HG03520 (cell line): ENCODE measurements around the gene MARK4.
"Not testable (repeated sequence)": the region's sequence is repeated elsewhere in the genome, so short reads cannot be mapped to it uniquely, and the experiment has no call there.

Experiments used
- ATAC-seq: cut with Tn5 transposase; IDR thresholded peaks from one replicate; pipeline ENCODE4 v1.9.1; 2021; ENCODE audit warnings: mild to moderate bottlenecking, moderate library complexity; ENCODE audit not compliant: unreplicated experiment

MARK4 gene

DNA sequence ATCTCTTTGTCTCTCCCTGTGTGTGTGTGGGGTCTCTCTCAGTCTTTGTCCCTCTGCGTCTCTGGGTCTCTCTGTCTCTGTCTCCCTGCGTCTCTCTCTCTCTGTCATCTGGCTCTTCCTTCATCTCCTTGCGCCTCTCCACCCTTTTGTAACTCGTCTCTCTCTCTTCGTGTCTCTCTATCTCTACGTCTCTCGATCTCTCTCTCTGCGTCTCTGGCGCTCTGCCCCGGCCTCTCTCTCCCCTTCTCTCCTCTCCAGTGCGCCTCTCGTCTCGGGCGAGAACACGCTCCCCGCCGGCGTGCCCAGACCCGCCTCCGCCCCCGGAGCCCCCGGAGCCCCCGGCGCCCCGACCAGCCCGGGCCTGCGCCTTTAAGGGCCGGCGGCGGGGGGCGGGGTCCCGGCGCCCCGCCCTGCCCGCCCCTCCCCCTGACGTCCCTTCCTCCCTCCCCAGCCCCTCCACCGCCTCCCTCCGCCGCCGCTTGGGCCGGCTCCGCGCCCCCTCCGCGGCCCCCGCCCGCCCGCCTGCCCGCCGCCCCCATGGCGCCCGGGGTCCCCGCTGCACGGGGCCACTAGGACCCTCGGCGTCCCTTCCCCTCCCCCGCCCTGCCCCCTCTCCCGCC lies at the start of gene MARK4:
TSS of gene MARK4 (plus strand) at position 440 of the 620 bp plus-strand sequence. CDS start 318 bp downstream, outside the sequence.
- ATAC-seq = no peak

DNA sequence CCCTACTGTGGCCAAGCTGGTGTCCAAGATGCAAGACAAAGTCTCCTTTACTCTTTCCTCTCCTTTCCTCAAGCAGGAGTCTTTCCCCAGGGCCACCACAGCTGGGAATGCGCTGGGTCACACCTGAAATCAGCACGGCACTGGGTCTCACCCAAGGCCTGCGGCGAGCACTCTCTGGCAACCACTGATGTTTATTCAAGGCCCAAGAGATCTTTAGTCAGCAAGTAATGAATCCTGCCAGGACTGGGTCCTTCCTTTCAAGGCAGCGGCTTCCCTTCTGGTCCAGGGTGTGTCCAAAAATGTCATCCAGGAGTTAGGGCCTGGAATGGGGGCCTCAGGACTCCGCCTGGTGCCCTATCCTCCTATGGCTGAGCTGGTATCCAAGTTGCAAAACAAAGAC lies 48.4 kb upstream of the MARK4 start:
- ATAC-seq = no peak

DNA sequence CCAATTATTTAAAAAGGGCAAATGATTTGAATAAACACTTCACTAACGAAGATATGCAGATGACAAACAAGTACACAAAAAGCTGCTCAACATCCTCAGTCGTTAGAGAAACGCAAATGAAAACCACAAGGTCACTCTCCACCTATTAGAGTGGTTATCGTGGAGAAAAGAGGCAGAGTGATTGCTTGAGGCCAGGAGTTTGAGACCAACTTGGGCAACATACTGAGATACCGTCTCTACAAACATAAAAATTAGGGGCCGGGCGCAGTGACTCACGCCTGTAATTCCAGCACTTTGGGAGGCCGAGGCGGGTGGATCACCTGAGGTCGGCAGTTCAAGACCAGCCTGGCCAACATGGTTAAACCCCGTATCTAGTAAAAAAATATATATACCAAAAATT lies 45.3 kb upstream of the MARK4 start:
- ATAC-seq = no peak

DNA sequence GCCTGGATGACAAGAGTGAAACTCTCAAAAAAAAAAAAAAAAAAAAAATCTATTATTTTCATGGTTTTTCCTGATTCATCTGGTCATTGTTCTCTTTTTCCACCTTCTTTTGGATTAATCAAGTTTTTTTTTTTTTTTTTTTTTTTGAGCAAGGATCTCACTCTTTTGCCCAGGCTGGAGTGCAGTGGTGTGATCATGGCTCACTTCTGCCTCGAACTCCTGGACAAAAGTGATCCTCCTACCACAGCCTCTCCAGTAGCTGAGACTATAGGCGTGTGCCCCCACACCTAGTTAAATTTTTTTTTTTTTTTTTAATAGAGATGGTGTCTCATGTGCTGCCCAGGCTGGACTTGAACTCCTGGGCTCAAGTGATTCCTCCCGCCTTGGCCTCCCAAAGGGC lies 44.7 kb upstream of the MARK4 start:
- no peak for ATAC-seq

DNA sequence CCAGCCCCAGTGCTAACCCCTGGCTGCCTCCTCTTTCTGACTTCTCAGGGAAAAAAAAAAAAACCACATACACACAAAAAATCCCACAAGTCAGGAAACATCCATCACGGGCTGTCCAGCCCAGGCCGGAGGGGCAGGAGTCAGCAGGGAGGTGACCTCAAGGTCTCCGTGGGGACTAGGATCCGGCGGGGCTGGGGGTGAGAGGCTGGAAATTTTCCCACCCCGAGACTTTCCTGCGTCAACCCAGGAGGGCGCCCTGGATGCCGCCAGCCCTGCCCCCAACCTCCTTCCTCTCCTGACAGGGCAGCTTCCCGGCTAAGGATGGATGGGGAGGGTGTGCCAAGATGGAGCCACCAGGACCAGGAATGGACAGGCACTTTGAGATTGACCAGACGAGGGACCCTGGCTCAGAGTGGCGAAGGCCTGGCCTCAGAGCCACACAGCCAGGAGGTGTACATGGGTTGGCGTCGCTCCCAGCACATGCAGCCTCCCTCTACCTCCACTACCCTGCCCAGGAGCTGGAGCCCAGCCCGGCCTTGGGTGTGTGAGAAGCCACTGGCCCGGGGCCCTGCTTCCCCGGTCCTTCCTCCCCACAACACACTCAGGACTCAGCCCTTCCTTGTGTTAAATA lies 39.2 kb upstream of the MARK4 start:
- ATAC-seq = no peak

DNA sequence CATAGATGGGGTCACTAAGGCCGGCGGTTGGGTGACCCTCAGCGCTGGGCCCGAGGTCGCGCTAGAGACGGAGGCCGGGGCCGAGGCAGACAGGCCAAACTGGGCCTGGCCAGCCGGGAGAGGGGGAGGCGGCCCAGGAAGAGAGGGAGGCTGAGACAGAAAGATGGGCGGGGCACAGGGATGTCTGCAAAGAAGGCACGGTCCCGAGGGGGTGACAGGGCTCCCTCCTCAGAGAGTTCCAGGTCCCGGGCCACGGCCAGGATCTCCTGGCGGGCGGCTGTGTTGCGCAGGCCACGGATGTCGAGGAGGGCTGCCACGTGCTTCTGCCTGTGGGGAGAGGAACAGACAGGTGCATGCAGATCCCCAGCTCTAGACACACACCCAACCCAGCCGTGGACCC lies 38.0 kb upstream of the MARK4 start:
- no peak for ATAC-seq

DNA sequence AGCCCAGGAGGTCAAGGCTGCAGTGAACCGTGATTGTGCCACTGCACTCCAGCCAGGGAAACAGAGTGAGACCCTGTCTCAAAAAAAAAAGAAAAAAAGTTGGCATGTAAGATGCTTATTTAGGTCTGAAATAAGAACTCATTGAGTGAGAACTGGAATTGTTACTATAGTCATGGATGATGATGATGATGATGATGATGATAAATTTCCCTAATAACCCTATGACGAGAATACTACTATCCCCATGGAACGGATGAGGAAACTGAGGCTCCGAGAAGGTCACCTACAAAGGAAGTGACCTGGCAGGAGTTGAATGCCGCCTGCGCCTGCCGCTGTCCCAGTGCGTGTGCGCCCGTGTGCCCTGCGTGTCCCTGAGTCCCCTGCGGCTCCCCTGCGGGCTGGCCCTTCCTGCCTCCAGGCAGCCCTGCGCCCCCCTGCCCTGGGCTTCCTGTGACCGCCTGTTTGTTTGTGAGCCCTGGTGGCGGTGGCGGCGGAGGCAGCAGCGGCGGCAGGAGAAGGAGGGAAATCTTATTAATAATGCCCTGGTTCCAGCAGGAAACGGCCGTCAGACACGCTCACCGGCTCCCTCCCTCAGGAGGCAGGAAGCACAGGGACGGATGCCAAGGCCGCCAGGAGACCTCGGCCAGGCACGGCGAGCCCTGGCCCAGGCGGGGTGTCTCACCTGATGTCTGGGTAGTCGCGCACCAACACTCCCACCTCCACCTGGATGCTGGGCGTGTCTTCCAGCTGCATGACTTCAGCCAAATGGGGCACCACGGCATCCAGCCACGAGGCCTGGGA lies 35.5 kb upstream of the MARK4 start:
- ATAC-seq = no peak

DNA sequence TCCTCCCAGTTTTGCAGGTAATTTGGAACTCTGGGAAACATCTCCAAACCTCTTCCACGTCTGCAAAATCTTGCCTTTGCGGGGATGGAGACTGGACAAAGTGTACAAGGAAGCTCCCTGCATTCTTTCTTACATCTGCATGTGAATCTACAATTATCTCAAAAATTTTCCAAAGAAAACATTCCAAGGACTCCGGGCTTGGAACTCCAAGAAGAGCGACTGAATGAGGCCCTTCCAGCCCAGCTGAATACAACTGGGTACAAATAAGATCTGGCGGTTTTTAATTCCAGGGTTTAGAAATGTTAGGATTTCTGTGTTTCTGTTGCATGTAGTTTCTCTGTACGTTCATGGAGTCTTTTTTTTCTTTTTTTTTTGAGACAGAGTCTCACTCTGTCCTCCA lies 34.4 kb upstream of the MARK4 start:
- no peak for ATAC-seq

DNA sequence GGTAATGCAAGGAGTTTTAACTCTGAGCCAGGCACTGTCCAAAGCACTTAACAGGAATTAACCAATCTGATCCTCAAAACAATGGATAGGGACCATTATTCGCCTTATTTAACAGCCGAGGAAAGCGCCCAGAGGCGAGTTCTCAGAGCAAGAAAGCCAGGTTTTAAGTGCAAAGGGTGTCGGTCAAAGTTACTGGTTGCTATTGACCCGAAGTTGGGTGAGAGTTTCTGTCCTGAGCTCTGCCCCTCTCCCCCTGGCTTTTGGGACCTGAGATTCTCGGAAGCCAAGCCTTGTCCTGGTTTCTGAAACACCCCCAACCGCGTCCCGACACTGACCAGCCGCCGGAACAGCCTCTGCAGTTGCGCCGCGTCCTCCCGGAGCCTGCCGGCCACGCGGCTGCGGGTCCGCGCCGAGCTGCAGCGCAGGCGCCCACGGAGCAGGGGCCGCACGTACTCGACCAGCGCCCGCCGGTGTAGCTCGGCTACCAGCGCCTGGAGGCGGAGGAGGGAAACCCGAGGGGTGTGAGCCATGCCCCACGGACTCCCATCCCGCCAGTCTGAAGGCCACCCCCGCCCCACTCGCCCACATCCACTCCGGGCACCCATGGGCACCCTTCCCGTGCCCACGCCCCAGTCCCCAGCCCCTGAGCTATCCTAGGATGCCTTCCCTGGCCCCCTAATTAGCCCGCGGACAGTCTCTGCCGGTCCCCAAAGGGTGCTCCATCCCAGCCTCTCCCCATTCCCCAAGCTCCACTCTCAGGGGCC lies 33.7 kb upstream of the MARK4 start:
- ATAC-seq = no peak

DNA sequence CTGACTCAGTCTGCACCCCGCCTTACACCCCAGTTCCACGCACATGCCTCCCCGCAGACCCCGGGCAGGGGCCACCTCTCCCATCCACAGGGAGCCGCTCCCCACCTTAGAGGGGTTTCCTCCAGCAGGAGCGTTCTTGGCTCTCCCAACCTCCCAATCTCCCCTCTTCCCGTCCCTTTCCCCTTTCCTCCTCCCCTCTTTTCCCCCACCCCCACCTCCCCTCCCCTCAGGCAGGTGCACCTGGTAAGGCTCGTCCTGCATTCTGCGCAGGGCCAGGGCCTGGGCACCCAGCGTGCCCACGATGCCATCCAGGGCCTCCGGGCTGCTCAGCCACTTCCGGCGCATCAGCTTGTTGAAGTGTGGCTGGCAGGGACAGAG lies 33.1 kb upstream of the MARK4 start:
- no peak for ATAC-seq

DNA sequence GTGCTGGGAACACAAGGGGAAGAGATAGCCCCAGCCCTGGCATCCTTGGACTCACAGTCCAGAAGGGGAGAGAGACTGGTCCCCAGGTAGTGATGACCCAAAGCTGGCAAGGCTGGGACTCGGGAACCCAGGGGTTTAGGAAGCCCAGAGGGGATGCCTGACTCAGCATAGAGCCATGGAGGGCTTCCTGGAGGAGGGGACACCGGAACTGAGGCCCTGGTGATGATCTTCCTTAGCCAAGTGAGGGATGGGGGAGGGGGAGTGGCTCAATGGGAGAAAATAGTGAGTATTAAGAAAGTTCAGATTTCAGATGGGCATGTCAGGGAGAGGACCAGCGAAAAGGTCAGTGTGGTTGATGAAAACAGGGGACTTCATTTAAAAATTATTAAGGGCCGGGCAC lies 32.6 kb upstream of the MARK4 start:
- ATAC-seq = no peak

DNA sequence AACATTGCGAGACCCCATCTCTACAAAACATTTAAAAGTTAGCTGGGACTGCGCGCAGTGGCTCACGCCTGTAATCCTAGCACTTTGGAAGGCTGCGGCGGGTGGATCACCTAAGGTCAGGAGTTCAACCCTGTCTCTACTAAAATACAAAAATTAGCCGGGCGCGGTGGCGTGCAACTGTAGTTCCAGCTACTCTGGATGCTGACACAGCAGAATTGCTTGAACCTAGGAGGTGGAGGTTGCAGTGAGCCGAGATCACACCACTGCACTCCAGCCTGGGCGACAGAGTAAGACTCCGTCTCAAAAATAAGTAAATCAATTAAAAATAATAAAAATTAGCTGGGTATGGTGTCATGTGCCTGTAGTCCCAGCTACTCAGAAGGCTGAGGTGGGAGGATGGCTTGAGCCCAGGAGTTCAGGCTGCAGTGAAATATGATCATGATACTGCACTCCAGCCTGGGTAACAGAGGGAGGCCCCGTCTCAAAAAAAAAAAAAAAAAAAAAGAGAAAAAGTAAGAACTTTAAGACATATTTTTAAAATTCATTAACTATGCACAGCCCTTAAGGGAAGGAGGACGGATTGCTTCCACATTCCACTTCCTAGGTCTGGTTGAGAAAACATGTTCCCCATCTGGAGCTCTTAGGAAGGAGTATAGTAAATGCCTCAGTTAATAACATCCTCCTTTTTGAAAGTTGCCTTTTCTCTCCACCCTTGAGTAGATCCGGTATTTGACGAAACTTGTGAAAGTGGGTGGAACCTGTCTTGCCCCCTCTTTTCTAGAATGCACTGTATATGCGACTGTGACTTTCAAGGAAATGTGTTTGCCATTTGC lies 31.9 kb upstream of the MARK4 start:
- ATAC-seq = no peak

DNA sequence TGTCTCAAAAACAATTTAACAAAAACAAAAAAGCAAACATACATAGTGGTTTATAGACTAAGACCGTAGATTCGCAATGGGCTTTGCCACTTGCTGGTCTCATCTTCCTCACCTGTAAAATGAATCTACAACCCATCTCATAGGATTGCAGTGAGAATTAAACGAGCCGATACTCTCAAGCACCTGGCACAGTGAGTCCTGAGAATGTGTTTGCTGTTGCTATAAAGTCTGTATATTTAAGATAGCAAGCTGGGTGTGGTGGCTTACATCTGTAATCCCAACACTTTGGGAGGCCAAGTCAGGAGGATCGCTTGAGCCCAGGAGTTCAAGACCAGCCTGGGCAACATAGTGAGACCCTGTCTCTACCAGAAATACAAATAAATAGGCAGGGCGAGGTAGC lies 28.3 kb upstream of the MARK4 start:
- ATAC-seq = no peak

DNA sequence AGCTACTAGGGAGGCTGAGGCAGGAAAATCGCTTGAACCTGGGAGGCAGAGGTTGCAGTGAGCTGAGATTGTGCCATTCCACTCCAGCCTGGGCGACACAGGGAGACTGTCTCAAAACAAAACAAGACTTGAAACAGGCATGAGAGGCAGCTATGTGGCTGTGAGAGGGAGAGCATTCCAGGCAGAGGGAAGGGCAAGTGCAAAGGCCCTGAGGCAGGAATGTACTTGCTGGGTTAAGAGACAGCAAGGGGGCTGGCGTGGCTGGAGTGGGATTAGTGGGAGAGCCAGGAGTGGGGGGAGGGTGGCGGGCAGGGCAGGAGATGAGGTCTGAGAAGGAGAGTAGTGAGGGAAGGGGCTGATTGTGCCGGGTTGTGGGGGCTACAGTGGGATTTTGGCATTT lies 27.2 kb upstream of the MARK4 start:
- ATAC-seq = no peak

DNA sequence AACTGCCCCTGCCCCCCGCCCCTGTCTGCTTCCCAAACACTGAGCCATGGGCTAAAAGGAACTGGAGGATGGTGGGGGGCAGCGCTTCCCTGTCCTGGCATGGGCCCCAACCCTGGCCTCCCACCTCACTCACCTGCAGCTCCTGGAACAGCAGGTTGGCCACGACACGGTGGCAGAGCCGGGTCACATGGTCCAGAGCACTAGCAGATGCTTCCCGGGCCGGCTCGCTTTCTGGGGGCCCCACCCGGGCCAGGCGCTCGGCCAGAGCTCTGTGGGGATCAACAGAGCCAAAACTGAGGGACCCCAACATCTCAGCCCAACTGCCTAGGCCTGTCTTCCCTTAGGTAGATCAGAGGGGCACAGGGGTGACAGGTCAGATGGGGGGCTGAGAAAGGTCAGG lies 26.4 kb upstream of the MARK4 start:
- ATAC-seq = no peak

DNA sequence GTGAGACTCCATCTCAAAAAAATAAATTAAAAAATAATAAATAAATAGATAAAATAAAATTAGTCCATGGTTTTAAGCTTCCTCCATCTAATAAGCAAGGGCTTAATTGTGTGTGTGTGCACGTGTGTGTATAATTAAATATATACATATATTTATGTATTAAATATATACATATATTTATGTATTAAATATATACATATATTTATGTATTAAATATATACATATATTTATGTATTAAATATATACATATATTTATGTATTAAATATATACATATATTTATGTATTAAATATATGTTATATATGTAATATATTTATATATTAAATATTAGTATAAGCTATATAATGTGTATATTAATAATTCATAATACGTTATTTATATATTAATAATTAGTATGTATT lies 22.0 kb upstream of the MARK4 start:
- ATAC-seq = not testable (repeated sequence)

DNA sequence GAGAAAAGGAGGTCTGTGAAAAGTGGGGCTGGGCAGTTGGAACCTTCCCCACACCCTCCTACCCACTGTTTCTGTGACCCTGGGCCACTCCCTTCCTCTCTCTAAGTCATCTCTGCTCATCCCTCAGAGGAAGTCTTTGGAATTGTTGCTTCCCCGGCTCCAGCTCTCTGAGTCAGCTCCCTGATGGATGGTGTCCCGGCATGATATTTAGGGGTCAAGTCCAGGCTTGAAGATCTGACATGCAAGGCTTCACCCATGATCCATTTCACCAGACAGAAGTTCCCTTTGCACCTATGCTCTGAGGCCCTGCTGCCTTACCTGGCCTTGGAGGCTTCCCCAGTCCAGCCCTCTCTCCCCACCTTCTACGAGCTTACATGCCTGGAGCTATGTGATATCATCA lies 19.2 kb upstream of the MARK4 start:
- ATAC-seq = no peak

DNA sequence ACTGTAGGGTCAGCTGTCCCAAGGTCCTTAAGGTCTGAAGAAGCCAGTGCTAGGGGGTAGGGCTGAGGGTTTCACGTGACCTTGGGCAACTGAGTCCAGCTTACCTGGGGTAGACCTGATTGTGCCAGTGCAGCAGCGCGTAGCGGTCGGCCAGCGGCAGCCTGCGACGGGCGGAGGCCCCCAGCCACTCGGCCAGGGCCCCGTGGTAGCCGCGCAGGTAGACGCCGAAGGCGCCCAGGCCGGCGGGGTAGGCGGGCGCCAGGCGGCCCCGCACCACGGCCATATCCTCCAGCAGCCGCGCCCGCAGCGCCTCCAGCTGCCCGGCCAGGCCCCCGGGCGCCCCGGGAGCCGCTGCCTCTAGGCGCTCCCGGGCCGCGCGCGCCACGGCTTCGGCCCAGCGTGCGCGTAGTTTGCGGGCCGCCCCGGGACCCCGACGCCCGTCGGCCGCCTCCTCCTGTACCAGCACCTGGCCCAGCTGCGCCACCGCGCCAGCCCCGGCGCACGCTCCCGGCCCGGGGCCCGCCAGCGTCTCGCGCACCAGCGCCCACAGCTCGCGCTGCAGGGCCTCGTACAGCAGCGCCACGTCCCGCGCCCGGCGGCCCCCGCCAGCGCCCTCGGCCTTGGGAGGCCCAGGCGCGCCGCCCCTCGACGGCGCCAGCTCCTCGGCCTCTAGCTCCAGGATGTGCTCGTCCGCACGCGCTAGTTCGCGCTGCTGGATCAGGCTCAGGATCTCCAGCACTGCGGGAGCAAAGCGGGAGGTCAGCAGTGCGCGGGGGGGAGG lies 16.8 kb upstream of the MARK4 start:
- ATAC-seq = no peak

DNA sequence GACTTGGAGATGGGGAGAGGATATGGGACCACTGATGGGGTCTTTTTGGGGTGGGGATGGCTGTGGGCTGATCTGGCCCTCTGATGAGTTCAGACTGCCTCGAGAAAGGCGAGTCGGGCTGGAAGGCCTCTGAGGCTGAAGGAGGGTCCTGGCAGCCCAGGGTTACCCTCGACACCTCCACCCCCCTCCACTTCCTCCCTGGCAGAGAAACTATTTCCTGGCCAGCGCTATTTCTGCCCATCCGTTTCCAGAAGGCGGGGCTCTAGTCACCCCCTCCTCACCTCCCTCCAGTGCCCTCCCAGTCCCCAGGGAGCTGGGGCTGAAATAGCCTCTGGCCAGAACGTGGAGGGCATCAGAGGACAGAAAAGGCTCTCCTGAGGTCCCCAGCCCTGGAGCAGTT lies 15.6 kb upstream of the MARK4 start:
- no peak for ATAC-seq

DNA sequence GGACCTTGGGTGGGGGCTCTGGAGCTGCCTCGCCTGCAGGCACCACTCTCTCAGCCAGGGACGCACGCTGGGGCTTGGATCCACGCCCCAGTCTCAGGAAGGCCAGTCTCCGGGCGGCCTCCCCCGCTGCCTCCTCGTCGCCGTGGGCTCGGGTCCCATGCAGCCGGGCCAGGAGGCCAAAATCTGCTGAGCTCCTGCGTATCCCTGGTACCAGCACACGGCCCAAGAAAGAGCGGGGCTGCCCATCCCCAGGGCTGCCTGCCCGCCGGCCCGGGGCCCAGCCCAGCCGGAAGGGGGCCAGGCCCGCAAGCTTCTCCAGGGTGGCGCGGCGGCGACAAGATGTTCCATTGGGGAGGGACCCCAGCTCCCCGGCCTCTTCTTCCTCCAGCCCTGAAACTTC lies 12.5 kb upstream of the MARK4 start:
- ATAC-seq = no peak
